Measurements from ENCODE around the gene GGTLC2. TPM values are rescaled to one million over a fixed set of nuclear protein-coding genes. Genes with fewer than 3 reads are reported as not detected.

GGTLC2 gene
- total and polyA plus RNA-seq, 7 experiments from 2014 or later, result not detected

- H3K9me3 Mint-ChIP-seq, result no peaks in the 10 kb centered on the region
- no peaks in the 10 kb centered on the region for H3K36me3 Mint-ChIP-seq
- Histone ChIP-seq H3K27me3 (ENCODE audit: control insufficient read depth in 2 of 2, insufficient read depth in 2 of 2, low read length in 2 of 2) (no peaks in the 10 kb centered on the region), H3K4me3 (ENCODE audit: low read length) (no peak overlapping the region), H3K4me1 (ENCODE audit: control insufficient read depth in 2 of 2, insufficient read depth in 2 of 2, low read length in 2 of 2) (no peaks in the 10 kb centered on the region), H3K9me3 (ENCODE audit: control insufficient read depth in 2 of 3, low read length in 3 of 3) (no peaks in the 10 kb centered on the region), H3K27ac (ENCODE audit: low read depth, low read length) (no peak overlapping the region), H3K36me3 (ENCODE audit: control insufficient read depth in 2 of 3, insufficient read depth in 3 of 3, low read length in 3 of 3) (no peaks in the 10 kb centered on the region)
- ATAC-seq, result no peak
- DNase-seq, result no peak
- peaks cover 0 to 5% (median 0%) of the 10 kb centered on the region in 5 donors for H3K27me3 Mint-ChIP-seq
- H3K27ac Mint-ChIP-seq, result no peak overlapping the region
- H3K4me3 Mint-ChIP-seq, result no peak overlapping the region
- ChIA-PET CTCF (interaction anchor here (1.0 kb wide), 1 partner anchor 105 kb away, joined by 3 read pairs; no protein-coding TSS in a partner anchor), POLR2A (no interaction called here)
- intact Hi-C loops (cut with micrococcal nuclease), result no loop called here
- H3K4me1 Mint-ChIP-seq, result peaks cover 0 to 6% (median 0%) of the 10 kb centered on the region in 7 donors
These were observed 51.7 kb downstream of the GGTLC2 start for GRCh38 chr22:22696104-22696503.

Other genes with a start within 250 kb of the GGTLC2 start
- 1 to 10 TPM; 2.1 to 3.6 (median 2.2) TPM for gene ZNF280B, start 135.9 kb upstream of the GGTLC2 start, total RNA-seq
- gene ZNF280B, start 135.9 kb upstream of the GGTLC2 start, polyA plus RNA-seq, result 1 to 10 TPM; 2.3 to 2.7 TPM
- gene ZNF280A, start 124.3 kb upstream of the GGTLC2 start, total RNA-seq, result not detected
- gene ZNF280A, start 124.3 kb upstream of the GGTLC2 start, polyA plus RNA-seq, result not detected
- gene PRAME, start 85.3 kb upstream of the GGTLC2 start, total RNA-seq, result not detected
- not detected for gene PRAME, start 85.3 kb upstream of the GGTLC2 start, polyA plus RNA-seq
- gene IGLL5, start 243.2 kb downstream of the GGTLC2 start, total RNA-seq, result 10 to 100 TPM in 2 of 5 experiments, not detected in 3; 12.3 to 16.0 TPM
- gene IGLL5, start 243.2 kb downstream of the GGTLC2 start, polyA plus RNA-seq, result under 1 TPM in 1 of 2 donors, not detected in 1; 0.53 TPM

Data from naive thymus-derived CD4-positive, alpha-beta T cell (primary cell).